Measurements from ENCODE around the gene CDH15.

The CDH15 gene

GRCh38 chr16:89171216-89172170 lies at the start of gene CDH15:
TSS of gene CDH15 (plus strand) at chr16:89171748. CDS start at chr16:89171832, 84 bp downstream.
- in situ Hi-C loops (cut with HindIII; ENCODE audit: low sequenced_read_pairs): no loop called here

GRCh38 chr16:89122322-89122851 lies 49.2 kb upstream of the CDH15 start:
- in situ Hi-C loops (cut with HindIII; ENCODE audit: low sequenced_read_pairs): loop anchor here (25.0 kb wide), 1 partner anchor 160 kb away; no protein-coding TSS in a partner anchor

GRCh38 chr16:89123001-89123830 lies 48.3 kb upstream of the CDH15 start:
- in situ Hi-C loops (cut with HindIII; ENCODE audit: low sequenced_read_pairs): loop anchor here (25.0 kb wide), 1 partner anchor 161 kb away; no protein-coding TSS in a partner anchor

- in situ Hi-C loops (cut with HindIII; ENCODE audit: low sequenced_read_pairs): loop anchor here (25.0 kb wide), 1 partner anchor 161 kb away; no protein-coding TSS in a partner anchor
Observed at GRCh38 chr16:89123831-89124100, 47.8 kb upstream of the CDH15 start.

GRCh38 chr16:89129378-89129777 lies 42.2 kb upstream of the CDH15 start:
- in situ Hi-C loops (cut with HindIII; ENCODE audit: low sequenced_read_pairs): no loop called here

GRCh38 chr16:89130448-89130847 lies 41.1 kb upstream of the CDH15 start:
- in situ Hi-C loops (cut with HindIII; ENCODE audit: low sequenced_read_pairs): no loop called here

GRCh38 chr16:89131783-89132182 lies 39.8 kb upstream of the CDH15 start:
- in situ Hi-C loops (cut with HindIII; ENCODE audit: low sequenced_read_pairs): no loop called here

GRCh38 chr16:89132194-89133005 lies 39.1 kb upstream of the CDH15 start:
- in situ Hi-C loops (cut with HindIII; ENCODE audit: low sequenced_read_pairs): no loop called here

- in situ Hi-C loops (cut with HindIII; ENCODE audit: low sequenced_read_pairs): no loop called here
Observed at GRCh38 chr16:89133457-89134127, 38.0 kb upstream of the CDH15 start.

GRCh38 chr16:89134269-89134668 lies 37.3 kb upstream of the CDH15 start:
- in situ Hi-C loops (cut with HindIII; ENCODE audit: low sequenced_read_pairs): no loop called here

GRCh38 chr16:89135166-89135565 lies 36.4 kb upstream of the CDH15 start:
- in situ Hi-C loops (cut with HindIII; ENCODE audit: low sequenced_read_pairs): no loop called here

GRCh38 chr16:89135971-89136765 lies 35.4 kb upstream of the CDH15 start:
- in situ Hi-C loops (cut with HindIII; ENCODE audit: low sequenced_read_pairs): no loop called here

- in situ Hi-C loops (cut with HindIII; ENCODE audit: low sequenced_read_pairs): no loop called here
Observed at GRCh38 chr16:89136931-89137330, 34.6 kb upstream of the CDH15 start.

- in situ Hi-C loops (cut with HindIII; ENCODE audit: low sequenced_read_pairs): no loop called here
Observed at GRCh38 chr16:89137666-89138512, 33.7 kb upstream of the CDH15 start.

GRCh38 chr16:89138513-89138795 lies 33.1 kb upstream of the CDH15 start:
- in situ Hi-C loops (cut with HindIII; ENCODE audit: low sequenced_read_pairs): no loop called here

GRCh38 chr16:89138843-89139520 lies 32.6 kb upstream of the CDH15 start:
- in situ Hi-C loops (cut with HindIII; ENCODE audit: low sequenced_read_pairs): no loop called here

GRCh38 chr16:89139907-89140361 lies 31.6 kb upstream of the CDH15 start:
- in situ Hi-C loops (cut with HindIII; ENCODE audit: low sequenced_read_pairs): no loop called here

- in situ Hi-C loops (cut with HindIII; ENCODE audit: low sequenced_read_pairs): no loop called here
Observed at GRCh38 chr16:89140401-89140800, 31.1 kb upstream of the CDH15 start.
